ENCODE results near the gene SPTLC1.

GRCh38 chr9:92119586-92119985, 4.4 kb upstream of the SPTLC1 start:
- TF ChIP-seq MAX (IDR thresholded peaks at IDR 0.05; ENCODE audit: low read depth, low read length) (no peak), CTCF (IDR thresholded peaks at IDR 0.05; ENCODE audit: low read depth, low read length) (no peak), POLR2A (IDR thresholded peaks at IDR 0.05; ENCODE audit: extremely low read depth, insufficient read length) (no peak)

All from NB4 (cell line).